ACHN (cell line): ENCODE measurements around the gene ZSCAN16.
"Not testable (repeated sequence)": the region's sequence is repeated elsewhere in the genome, so short reads cannot be mapped to it uniquely, and the experiment has no call there.

ENCODE experiments used
- DNase-seq: peaks from one replicate; pipeline ENCODE4 v3.0.0-alpha.2; 2015
- in situ Hi-C: cut with HindIII; loops from 2 replicates; pipeline ENCODE4 v1.10.0; 2017; ENCODE audit warnings: low sequenced_read_pairs, low pct_ligation_motif_present, low pct_unique_long_range_greater_than_20kb

Gene ZSCAN16

DNA sequence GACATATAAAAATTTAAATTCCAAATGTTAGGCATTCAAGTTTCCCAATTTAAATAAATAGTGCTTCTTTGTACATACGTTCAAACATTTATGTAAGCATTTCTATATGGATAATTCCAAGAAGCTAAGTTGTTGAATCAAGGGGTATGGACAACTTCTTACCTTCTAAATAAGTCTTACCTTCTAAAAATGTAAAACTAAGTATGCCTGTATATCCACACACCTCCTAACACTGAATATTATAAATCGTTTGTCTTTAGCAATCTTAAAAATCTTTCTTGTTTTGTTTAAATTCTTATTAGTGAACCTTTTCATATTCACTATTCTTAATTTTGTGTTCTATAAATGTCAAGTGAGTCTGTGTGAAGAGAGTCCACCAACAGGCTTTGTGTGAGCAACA lies 2.5 kb upstream of the ZSCAN16 start:
- in situ Hi-C loops, result no loop called here
- DNase-seq, result no peak

DNA sequence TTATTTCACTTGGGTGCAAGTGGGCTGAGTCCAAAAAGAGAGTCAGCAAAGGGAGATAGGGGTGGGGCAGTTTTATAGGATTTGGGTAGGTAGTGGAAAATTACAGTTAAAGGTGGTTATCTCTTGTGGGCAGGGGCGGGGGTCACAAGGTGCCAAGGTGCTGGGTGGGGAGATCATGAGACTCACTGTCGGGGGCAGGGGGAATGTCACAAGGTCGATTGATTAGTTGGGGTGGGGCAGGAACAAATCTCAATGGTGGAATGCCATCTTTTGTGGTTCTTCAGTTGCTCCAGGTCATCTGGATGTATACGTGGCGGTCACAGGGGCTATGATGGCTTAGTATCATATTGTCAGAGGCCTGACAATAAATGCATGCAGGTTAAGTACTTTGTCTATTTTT lies 2.1 kb upstream of the ZSCAN16 start:
- DNase-seq, in situ Hi-C loops: not testable (repeated sequence)

DNA sequence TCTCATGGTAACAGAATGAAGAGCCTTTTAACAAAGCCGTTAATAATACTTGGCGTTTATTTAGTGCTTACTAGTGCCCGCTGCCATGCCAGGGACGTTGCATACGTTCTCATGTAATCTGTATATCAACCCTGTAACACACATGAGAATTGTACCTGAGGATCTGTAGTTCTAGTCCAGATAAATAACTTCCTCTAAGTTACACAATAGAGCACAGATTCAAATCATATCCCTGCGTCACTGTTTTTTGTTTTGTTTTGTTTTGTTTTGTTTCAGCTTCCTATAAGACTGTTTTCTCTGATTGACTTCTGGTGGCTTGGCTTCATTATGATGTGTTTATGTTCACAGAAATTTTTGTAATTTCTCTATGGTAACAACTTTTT lies 553 bp downstream of the ZSCAN16 start:
- no peak for DNase-seq
- in situ Hi-C loops, result no loop called here

DNA sequence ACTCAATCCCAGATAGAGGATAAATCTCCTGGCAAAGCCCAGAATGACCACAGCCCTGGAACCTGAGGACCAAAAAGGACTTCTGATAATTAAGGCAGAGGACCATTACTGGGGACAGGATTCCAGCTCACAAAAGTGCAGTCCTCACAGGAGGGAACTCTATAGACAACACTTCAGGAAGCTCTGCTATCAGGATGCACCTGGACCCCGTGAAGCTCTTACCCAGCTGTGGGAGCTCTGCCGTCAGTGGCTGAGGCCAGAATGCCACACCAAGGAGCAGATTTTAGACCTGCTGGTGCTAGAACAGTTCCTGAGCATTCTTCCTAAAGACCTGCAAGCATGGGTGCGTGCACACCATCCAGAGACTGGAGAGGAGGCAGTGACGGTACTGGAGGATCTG lies 992 bp downstream of the ZSCAN16 start:
- in situ Hi-C loops, result no loop called here
- DNase-seq, result no peak

DNA sequence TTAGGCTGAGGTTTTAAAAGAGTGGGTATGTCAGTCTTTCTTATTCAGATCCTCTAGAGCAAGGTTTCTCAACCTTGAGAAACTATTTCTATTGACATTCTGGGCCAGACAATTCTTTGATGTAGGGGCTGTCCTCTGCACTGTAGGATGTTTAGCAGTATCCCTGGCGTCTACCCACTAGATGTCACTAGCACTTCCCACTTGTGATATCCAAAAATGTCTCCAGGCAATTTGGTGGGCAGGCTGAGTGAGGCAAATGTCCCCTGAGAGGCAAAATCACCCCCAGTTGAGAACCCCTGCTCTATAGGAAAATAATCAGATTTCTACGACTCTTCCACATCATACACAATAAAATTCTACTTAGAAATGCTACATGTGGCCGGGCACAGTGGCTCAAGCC lies 9.6 kb downstream of the ZSCAN16 start:
- DNase-seq, result peak; percentile 40
- in situ Hi-C loops, result no loop called here

DNA sequence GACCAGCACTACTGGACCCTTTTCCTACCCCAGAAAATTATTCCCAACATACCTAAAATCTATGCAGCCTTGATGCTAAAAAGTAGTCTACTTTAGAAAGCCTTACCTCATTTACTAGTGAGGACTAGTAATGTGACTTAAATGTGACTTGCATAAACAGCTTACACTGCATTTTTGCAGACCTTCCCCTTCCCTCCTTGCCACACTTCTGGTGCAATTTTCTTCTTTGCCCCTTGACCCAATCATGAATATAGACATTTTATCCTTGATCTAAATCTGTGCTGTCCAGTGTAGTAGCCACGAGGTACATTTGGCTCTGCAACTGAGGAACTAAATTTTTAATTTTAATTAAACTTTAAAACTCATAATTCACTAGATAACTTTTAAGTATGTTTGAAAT lies 10.3 kb downstream of the ZSCAN16 start:
- in situ Hi-C loops, result no loop called here
- no peak for DNase-seq

DNA sequence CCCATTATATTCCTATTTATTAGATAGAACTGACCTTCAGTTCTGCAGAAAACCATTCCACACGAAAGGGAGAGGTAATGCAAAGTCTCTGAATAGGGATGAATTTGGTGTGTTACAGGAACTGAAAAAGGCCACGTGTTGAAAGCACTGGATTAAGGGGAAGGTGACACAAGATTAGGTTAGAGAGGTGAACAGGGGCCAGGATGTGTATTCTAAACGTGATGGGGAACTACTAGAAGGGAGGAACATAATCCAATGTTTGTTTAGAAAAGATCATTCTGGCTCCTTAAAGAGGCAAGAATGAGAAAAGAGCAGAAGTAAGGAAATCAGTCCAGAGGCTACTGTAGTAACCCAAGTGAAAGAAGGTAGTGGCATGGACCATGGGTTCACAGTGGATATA lies 11.0 kb downstream of the ZSCAN16 start:
- DNase-seq, result no peak
- in situ Hi-C loops, result no loop called here

DNA sequence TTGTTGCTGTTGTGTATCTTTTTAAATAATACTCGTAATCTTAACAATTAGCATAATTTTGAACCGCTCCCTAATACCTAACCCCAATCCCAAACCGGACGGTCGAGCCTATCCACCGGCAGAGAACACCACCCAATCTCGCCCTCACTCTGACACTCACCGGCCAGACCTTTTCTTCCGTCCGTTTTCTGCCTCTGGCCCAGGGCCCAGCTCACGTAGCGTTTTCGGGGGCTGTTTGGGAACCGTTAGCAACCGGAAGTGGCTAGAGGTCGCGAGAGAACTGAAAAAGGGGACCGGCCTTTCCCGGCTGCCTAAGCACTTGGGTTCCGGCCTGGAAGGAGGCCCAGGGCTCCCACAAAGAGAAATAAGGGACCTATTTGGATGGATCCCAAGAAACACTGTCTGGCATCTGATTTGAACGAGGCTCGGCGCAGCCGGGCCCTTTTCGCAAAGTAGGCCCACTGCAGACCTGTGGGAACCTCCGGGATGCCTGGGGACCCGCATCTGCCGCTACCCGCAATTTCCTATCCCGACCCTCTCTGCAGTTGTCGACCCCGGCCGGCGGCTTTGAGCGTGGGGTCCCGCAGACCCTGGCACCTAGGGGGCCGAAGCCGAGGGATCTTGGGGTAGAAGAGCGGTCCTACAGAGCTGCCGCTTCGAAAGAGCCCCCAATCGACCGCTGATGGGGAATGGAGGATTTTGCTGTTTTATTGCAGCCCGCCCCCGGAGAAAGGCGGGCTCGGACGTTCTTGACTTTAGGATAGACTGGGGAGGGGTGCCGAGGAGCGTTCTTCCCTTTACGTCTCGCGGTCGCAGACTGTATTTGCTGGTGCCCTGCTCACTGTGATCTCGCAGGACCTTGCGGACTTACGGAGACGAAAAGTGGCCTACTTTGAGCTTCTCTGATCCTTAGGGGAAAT lies 12.4 kb downstream of the ZSCAN16 start:
- DNase-seq, result peak; percentile 94
- in situ Hi-C loops, result no loop called here

DNA sequence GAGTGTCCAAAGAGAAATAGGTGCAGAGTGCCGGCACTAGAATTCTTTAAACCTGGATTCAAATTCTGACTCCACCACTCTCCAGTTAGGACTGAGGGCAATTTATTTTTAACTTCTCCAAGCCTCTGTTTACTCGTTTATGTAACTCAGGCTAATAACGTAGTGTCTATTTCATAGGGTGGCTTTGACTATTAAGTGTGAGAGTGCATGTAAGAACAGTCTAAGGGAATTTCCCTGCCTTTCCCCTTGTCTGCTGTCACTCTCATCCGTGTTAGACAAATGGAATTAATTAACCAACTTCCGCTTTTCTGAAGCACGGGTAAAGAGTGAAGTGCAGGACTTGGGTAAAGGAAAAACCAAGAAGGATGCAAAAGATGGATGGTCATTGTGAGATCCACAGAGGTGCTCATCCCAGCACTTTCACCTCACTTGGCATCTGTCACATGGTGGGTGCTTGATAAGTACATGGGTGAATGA lies 13.1 kb downstream of the ZSCAN16 start:
- peak; percentile 8 for DNase-seq
- in situ Hi-C loops, result no loop called here

DNA sequence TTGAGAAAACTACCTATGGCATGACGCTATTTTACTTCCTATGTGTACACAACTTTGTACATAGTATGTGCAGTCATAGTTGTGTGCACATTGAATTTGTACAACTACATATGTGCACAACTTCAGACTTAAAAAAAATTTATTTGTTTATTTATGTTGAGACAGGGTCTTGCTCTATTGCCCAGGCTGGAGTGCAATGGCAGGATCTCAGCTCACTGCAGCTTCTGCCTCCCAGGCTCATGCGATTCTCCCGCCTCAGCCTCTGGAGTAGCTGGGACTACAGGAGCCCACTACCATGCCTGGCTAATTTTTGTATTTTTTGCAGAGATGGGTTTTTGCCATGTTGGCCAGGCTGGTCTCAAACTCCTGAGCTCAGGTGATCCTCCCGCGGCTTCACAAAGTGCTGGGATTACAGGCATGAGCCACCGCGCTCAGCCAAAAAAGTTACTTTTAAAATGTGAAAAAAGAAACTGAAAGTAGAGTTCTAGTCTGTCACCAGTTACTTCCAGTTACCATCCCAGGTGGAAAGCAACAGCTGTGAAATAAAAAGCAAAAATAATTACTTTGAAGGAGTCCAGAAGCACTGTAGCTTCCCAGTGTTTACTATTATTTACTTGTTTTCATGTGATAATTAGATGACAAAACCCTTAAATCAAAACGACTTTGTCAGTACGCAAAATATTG lies 15.6 kb downstream of the ZSCAN16 start:
- no peak for DNase-seq
- in situ Hi-C loops, result no loop called here

DNA sequence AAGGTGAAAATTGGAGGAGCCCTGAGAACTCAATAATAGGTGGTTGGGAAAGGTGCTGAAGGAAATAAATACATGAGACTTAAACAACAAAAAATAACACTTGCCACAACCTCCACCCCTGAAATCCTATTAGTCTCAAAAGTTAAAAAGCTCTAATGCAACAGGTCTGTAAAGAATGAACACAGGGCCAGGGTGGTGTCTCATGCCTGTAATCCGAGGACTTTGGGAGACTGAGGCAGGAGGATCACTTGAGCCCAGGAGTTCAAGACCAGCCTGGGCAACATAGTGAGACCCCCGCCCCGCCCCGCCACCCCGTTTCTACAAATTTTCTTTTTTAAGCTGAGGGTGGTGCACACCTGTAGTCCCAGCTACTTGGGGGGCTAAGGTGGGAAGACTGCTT lies 16.2 kb downstream of the ZSCAN16 start:
- in situ Hi-C loops, result no loop called here
- no peak for DNase-seq

DNA sequence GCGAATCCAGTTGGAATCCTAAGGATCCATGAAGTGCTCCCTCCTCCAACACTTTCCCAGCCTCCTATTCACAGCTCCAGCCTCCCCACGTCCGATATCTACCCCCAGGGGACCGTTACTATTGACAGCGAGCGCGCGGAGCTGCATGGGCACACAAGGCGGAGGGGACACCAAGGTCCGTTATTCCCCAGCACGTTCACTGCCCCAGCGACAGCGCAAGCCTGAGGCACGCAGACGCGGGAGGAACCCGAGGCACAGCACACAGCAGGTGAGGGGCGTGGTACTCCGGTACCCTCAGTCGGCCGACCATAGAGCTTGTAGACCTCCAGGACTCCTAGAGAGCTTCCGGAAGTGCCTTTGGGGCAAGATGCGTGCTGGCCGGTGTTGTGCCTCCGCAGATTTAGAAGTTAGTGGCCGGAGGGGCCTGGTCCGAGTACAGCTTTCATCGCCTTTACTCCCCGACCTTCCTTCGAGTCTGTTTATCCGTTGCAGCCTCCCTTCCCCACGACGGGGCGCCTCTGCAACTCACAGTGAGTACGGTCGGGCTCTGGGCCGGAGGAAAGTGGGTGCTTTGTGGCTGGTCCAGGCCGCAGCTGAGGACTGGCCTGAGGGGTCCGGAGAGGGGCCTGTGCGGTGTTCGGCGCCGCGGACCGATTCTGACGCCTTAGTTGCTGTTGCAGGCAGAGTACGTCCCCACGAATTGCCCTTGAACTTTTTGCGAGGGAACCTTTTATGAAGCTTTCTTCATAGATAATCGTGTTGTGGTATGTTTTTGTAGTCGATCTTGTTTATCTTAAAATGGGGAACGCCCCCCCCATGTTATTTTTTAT lies 17.3 kb downstream of the ZSCAN16 start, which contains the start of gene ZKSCAN8:
TSS of gene ZKSCAN8 (plus strand) at position 384 of the 830 bp plus-strand sequence. CDS start 6,525 bp downstream, outside the sequence.
- in situ Hi-C loops, result no loop called here
- peak; percentile 86 for DNase-seq

DNA sequence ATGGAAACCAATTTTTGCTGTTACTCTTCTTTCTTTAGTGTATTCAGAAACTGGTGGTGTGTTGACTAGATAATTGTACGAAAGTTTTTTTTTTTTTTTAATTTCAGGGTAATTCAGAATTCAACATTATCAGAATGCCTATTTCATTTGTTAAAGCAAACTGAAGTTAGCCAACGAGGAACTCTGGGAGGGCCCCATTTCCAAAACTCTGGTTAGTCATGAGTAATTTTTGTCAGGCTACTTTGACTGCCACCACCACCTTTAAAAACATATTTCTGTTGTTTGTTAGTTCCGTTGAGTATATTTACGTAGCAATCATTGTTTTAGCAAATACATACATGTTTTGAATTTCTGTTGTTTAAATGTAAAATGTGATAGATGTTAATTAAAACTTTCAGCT lies 18.0 kb downstream of the ZSCAN16 start:
- no peak for DNase-seq
- in situ Hi-C loops, result no loop called here

DNA sequence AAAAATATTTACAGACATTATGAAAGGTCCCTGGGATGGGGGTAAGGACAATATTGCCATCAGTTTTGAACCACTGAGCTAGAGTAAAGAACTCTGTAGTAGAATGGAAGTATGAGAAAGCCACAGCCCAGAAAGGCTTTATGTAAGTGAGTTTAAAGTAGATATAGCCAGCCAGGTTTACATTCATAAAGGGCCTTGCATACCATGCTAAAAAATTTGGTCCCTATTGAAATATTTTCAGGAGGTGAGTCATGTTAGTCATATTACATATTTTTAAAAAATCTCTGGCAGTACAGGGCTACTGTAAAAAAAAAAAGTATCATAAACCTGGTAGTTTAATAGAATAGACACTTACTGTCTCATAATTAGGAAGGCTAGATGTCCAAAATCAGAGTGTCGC lies 20.8 kb downstream of the ZSCAN16 start:
- in situ Hi-C loops, result no loop called here
- DNase-seq, result no peak

DNA sequence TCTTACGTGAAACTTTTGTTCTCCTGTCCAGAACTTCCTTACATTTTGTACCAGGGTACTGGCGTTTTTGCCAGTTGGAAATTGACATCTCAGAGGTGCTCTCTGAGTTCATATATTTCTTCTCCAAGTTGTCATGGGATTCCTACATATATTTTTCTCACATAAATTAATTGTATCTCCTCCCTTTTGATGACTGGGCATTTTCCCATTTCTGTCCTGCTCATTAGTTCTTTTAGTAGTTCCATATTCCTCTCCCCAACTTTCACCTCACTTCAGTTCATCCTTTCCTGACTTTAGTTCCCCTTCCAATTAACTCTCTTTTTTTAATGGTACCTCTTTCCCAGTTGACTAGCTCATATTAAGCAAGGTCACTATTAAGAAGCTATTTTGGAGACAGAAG lies 28.1 kb downstream of the ZSCAN16 start:
- in situ Hi-C loops, result no loop called here
- DNase-seq, result no peak

DNA sequence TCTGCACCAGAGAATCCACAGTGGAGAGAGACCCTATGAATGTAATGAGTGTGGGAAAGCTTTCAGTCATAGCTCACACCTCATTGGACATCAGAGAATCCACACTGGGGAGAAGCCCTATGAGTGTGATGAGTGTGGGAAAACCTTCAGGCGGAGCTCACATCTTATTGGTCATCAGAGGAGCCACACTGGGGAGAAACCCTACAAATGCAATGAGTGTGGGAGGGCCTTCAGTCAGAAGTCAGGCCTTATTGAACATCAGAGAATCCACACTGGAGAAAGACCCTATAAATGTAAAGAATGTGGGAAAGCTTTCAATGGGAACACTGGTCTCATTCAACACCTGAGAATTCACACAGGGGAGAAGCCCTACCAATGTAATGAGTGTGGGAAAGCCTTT lies 29.1 kb downstream of the ZSCAN16 start:
- peak; percentile 8 for DNase-seq
- in situ Hi-C loops, result no loop called here

DNA sequence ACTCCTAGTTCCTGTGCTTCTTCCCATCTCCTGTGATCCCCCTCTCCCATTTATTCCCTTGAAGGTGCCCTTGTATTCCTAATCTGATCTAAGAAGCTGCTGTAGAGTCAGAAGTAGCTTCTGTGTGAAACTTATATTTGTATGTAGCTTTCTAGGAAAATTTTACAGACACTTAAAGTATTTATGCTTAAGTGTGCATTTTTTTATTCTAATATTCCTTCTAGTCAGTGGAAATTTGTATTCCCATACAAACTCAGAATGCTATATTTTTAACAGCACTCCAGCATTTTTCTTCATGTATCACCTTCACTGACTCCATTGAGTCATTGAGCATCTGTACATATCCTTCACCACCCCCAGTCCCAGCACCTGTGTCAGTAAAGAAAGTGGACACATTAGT lies 29.9 kb downstream of the ZSCAN16 start:
- no peak for DNase-seq
- in situ Hi-C loops, result no loop called here

DNA sequence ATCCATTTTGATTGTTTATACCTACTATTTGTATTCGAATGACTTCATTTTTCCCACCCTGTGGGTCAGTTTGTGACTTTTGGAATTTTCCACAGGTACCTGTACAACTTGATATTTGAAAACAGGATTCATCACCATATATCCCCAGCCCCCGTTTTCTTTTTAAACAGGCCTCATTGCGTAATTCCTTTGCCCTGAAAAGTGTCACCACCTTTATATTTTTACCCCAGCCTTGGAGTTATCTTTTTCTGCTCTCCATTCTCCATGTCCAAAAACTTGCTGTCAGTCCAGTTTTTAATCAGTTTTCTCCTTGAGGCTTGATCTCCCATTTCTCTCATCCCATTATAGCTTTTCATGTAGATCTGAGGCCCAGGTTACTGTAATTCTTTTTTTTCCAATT lies 33.9 kb downstream of the ZSCAN16 start:
- in situ Hi-C loops, result no loop called here

DNA sequence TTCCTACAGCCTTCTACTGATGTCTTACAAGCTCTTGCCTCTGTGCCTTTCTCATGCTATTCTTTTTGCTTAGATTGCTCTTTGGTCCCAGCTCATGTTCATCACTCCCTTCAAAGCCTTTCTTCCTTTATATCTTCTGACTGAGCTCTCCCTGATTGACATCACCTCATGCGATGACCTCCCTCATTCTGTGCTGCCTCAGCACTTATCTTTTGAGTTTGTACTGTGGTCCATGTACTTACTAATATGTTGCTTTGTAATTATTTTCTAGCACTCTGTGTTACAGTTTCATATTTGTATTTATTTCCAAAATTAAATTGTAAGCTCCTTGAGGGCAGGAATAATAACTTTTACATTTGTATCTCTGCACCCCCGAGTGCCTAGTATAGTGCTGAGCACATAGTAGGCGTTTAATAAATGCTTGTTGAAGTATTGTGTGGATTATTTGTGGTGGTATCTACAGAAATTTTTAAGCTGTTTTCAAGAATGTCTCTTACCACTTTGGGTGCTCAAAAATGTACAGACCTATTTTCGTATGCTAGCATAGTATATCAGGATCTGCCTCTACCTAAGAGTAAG lies 34.7 kb downstream of the ZSCAN16 start:
- no peak for DNase-seq
- in situ Hi-C loops, result no loop called here

More for the DNA sequence above, 33.9 kb downstream of the ZSCAN16 start:
- no peak for DNase-seq
